ENCODE measurements around the gene SPATA31D3.

DNA sequence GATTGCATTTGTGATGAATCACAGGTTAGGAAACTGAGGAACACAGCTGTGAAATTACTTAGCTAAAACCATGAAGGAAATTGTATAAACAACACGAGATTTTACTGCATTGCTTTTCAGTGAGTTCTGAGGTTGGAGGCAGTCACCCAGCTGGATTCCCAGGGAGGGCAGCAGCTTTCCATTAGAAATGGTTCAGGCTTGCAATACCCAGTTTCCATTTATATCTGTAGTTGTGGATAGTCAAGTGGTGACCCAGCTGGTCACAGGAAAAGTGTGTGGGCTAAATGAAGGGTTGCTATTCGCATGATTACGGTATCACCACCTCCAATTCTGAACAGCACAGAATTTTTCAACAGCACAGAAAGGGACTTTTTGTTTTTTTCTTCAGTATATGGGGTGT lies 49.4 kb upstream of the SPATA31D3 start:
- TF ChIP-seq ZNF8 (CRISPR knock-in tag; IDR thresholded peaks at IDR 0.05) (no peak), ZFP3 (CRISPR knock-in tag; IDR thresholded peaks at IDR 0.05) (no peak), POU6F1 (CRISPR knock-in tag; IDR thresholded peaks at IDR 0.05; ENCODE audit: borderline replicate concordance, low read depth) (no peak), RARB (CRISPR knock-in tag; IDR thresholded peaks at IDR 0.05) (no peak), ARNTL (CRISPR knock-in tag; IDR thresholded peaks at IDR 0.05; ENCODE audit: borderline replicate concordance, low read depth) (no peak), CSRNP3 (CRISPR knock-in tag; IDR thresholded peaks at IDR 0.05) (no peak), TOX (CRISPR knock-in tag; IDR thresholded peaks at IDR 0.05; ENCODE audit: borderline replicate concordance) (no peak), BACH2 (CRISPR knock-in tag; IDR thresholded peaks at IDR 0.05; ENCODE audit: borderline replicate concordance) (no peak), OSR1 (CRISPR knock-in tag; IDR thresholded peaks at IDR 0.05) (no peak), TCF4 (CRISPR knock-in tag; IDR thresholded peaks at IDR 0.05; ENCODE audit: borderline replicate concordance) (no peak)
- TF ChIP-seq, protein P1, sequence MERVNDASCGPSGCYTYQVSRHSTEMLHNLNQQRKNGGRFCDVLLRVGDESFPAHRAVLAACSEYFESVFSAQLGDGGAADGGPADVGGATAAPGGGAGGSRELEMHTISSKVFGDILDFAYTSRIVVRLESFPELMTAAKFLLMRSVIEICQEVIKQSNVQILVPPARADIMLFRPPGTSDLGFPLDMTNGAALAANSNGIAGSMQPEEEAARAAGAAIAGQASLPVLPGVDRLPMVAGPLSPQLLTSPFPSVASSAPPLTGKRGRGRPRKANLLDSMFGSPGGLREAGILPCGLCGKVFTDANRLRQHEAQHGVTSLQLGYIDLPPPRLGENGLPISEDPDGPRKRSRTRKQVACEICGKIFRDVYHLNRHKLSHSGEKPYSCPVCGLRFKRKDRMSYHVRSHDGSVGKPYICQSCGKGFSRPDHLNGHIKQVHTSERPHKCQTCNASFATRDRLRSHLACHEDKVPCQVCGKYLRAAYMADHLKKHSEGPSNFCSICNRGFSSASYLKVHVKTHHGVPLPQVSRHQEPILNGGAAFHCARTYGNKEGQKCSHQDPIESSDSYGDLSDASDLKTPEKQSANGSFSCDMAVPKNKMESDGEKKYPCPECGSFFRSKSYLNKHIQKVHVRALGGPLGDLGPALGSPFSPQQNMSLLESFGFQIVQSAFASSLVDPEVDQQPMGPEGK (CRISPR knock-in tag; IDR thresholded peaks at IDR 0.05; ENCODE audit: borderline replicate concordance): no peak

Measured in SK-N-SH treated with all-trans-retinoic acid at 6 μM for 48 hours (cell line).